ENCODE measurements around the gene HSPA1L.
"Not testable (repeated sequence)": the region's sequence is repeated elsewhere in the genome, so short reads cannot be mapped to it uniquely, and the experiment has no call there.

HSPA1L gene

GRCh38 chr6:31811645-31812044 is 3.4 kb downstream of the HSPA1L start:
- no peak for DNase-seq

GRCh38 chr6:31808599-31808998 is 6.5 kb downstream of the HSPA1L start:
- not testable (repeated sequence) for DNase-seq

- DNase-seq: no peak
Measured at GRCh38 chr6:31806470-31807272, 8.4 kb downstream of the HSPA1L start, which contains the start of gene LSM2. Gene LSM2 (minus strand): TSS chr6:31806966. CDS start chr6:31806757, 209 bp downstream.

- no peak for DNase-seq
Measured at GRCh38 chr6:31805939-31806469, 9.1 kb downstream of the HSPA1L start.

GRCh38 chr6:31801031-31801927 is 13.8 kb downstream of the HSPA1L start:
- not testable (repeated sequence) for DNase-seq

- DNase-seq: no peak
Measured at GRCh38 chr6:31799781-31800180, 15.3 kb downstream of the HSPA1L start.

- DNase-seq: no peak
Measured at GRCh38 chr6:31797588-31797987, 17.5 kb downstream of the HSPA1L start.

- DNase-seq: no peak
Measured at GRCh38 chr6:31796993-31797385, 18.1 kb downstream of the HSPA1L start.

GRCh38 chr6:31795616-31796298 is 19.3 kb downstream of the HSPA1L start, which contains the start of gene VARS1:
Gene VARS1 (minus strand): TSS chr6:31795752. CDS start chr6:31795217, 535 bp downstream.
- DNase-seq: peak; percentile 45

- DNase-seq: no peak
Measured at GRCh38 chr6:31794866-31795615, 20.0 kb downstream of the HSPA1L start.

- DNase-seq: no peak
Measured at GRCh38 chr6:31794294-31794865, 20.7 kb downstream of the HSPA1L start.

GRCh38 chr6:31793927-31794245 is 21.2 kb downstream of the HSPA1L start:
- DNase-seq: not testable (repeated sequence)

GRCh38 chr6:31792761-31793171 is 22.3 kb downstream of the HSPA1L start:
- DNase-seq: no peak

GRCh38 chr6:31792090-31792374 is 23.1 kb downstream of the HSPA1L start:
- no peak for DNase-seq

- DNase-seq: no peak
Measured at GRCh38 chr6:31791324-31792089, 23.6 kb downstream of the HSPA1L start.

- DNase-seq: no peak
Measured at GRCh38 chr6:31785475-31785874, 29.6 kb downstream of the HSPA1L start.

GRCh38 chr6:31784098-31784925 is 30.8 kb downstream of the HSPA1L start:
- no peak for DNase-seq

- no peak for DNase-seq
Measured at GRCh38 chr6:31782126-31782855, 32.8 kb downstream of the HSPA1L start.

Measured in SIG-M5 (cell line).